ENCODE results near the gene PERM1. TPM values are rescaled to one million over a fixed set of nuclear protein-coding genes. Genes with fewer than 3 reads are reported as not detected.

The PERM1 gene
- total and polyA plus RNA-seq, 2 of the 13 experiments (the other 11 are each of a cell fraction or from before 2014, with no cell fraction given), result 0.04 to 0.29 TPM

- TF ChIP-seq, protein P1, sequence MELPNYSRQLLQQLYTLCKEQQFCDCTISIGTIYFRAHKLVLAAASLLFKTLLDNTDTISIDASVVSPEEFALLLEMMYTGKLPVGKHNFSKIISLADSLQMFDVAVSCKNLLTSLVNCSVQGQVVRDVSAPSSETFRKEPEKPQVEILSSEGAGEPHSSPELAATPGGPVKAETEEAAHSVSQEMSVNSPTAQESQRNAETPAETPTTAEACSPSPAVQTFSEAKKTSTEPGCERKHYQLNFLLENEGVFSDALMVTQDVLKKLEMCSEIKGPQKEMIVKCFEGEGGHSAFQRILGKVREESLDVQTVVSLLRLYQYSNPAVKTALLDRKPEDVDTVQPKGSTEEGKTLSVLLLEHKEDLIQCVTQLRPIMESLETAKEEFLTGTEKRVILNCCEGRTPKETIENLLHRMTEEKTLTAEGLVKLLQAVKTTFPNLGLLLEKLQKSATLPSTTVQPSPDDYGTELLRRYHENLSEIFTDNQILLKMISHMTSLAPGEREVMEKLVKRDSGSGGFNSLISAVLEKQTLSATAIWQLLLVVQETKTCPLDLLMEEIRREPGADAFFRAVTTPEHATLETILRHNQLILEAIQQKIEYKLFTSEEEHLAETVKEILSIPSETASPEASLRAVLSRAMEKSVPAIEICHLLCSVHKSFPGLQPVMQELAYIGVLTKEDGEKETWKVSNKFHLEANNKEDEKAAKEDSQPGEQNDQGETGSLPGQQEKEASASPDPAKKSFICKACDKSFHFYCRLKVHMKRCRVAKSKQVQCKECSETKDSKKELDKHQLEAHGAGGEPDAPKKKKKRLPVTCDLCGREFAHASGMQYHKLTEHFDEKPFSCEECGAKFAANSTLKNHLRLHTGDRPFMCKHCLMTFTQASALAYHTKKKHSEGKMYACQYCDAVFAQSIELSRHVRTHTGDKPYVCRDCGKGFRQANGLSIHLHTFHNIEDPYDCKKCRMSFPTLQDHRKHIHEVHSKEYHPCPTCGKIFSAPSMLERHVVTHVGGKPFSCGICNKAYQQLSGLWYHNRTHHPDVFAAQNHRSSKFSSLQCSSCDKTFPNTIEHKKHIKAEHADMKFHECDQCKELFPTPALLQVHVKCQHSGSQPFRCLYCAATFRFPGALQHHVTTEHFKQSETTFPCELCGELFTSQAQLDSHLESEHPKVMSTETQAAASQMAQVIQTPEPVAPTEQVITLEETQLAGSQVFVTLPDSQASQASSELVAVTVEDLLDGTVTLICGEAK (IDR thresholded peaks at IDR 0.05), result no peak
- TF ChIP-seq, protein P1 (CRISPR knock-in tag; IDR thresholded peaks at IDR 0.05), result 0 out of 2 replicates have a peak, but pooled peaks have one; percentile 11
- 0 out of 2 replicates have a peak, but pooled peaks have one; percentile 67 for TF ChIP-seq ZMAT5 (CRISPR knock-in tag; IDR thresholded peaks at IDR 0.05; ENCODE audit: borderline replicate concordance, low read depth)
- 0 out of 2 replicates have a peak, but pooled peaks have one; percentile 38 for TF ChIP-seq PHF20 (CRISPR knock-in tag; IDR thresholded peaks at IDR 0.05)
- 0 out of 2 replicates have a peak, but pooled peaks have one; percentile 40 for TF ChIP-seq PHF21A (CRISPR knock-in tag; IDR thresholded peaks at IDR 0.05)
- TF ChIP-seq ZNF562 (CRISPR knock-in tag; IDR thresholded peaks at IDR 0.05; ENCODE audit: borderline replicate concordance), result no peak
Observed at GRCh38 chr1:980137-980571, 1.7 kb downstream of the PERM1 start (continued).
